Endothelial cell of hepatic sinusoid (primary cell): ENCODE results near the gene P2RX5.
"Not testable (repeated sequence)": the region's sequence is repeated elsewhere in the genome, so short reads cannot be mapped to it uniquely, and the experiment has no call there.

Experiments used
- in situ Hi-C: cut with HindIII; loops from 2 replicates; pipeline ENCODE4 v1.10.0; 2017; ENCODE audit warnings: low sequenced_read_pairs

P2RX5 gene, protein sequence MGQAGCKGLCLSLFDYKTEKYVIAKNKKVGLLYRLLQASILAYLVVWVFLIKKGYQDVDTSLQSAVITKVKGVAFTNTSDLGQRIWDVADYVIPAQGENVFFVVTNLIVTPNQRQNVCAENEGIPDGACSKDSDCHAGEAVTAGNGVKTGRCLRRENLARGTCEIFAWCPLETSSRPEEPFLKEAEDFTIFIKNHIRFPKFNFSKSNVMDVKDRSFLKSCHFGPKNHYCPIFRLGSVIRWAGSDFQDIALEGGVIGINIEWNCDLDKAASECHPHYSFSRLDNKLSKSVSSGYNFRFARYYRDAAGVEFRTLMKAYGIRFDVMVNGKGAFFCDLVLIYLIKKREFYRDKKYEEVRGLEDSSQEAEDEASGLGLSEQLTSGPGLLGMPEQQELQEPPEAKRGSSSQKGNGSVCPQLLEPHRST

DNA sequence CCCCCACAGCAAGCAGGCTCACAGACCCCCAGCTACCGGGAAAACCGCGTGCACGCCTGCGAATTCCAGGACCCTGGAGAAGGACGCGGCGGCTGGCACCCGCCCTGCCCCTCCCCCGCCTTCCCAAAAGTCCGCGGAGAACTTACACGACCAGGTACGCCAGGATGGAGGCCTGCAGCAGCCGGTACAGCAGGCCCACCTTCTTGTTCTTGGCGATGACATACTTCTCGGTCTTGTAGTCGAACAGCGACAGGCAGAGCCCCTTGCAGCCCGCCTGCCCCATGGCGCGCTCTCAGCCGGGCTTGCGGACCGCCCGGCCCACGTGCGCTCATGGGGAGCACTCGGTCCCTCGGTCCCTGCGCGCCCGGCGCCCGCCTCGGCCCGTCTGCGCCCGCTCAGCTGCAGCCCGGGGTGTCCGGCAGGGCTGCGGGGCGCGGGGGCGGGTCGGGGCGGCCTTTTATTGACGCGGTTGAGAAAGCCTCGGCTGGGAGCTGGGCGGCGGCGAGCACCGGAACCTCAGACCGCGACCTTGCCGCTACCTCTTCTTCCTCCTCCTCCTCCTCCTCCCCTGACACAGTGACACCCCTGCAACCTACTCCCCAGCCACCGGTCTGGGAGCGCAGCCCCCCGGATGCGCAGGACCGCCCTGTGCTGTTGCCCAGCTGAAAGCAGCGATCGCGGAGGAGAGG, at the start of gene P2RX5:
Gene P2RX5, minus strand, starts transcription at position 433 of the 689 bp plus-strand sequence. Its CDS starts 150 bp downstream, at position 283.
- in situ Hi-C loops, result loop anchor here (10.0 kb wide), 1 partner anchor 69 kb away; no protein-coding TSS in a partner anchor

DNA sequence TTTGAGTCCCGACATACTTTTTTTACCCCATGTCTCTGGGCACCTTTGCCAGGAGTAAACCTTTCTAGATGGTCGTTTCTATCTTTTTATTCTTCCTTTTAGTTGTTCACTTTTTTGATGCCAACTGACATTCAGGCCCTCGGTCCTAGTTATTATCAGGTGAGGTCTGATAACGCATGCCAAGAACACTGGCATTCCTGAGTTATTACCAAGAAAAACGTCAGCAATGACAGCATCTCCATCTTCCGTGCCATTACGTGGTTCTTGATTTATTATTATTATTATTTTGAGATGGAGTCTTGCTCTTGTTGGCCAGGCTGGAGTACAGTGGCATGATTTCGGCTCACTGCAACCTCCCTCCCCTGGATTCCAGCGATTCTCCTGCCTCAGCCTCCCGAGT, 49.1 kb upstream of the P2RX5 start:
- in situ Hi-C loops, result no loop called here

DNA sequence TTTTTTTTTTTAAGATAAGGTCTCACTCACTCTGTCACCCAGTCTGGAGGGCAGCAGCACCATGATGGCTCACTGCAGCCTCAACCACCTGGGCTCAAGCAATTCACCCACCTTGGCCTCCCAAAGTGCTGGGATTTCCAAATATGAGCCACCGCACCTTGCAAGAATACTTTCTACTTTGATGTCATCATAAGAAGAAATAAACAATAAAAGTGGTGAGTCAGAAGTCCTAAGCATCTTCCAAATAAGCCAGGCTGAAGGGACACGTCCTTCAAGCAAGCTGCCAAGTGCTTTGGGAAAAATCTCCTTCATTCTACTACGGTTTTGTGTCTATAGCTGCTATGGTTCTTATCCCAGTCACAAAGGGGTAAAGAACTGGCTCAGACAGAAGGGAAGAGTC, 48.1 kb upstream of the P2RX5 start:
- in situ Hi-C loops, result loop anchor here (5.0 kb wide), 1 partner anchor 58 kb away; the partner anchor contains the start of gene ITGAE

DNA sequence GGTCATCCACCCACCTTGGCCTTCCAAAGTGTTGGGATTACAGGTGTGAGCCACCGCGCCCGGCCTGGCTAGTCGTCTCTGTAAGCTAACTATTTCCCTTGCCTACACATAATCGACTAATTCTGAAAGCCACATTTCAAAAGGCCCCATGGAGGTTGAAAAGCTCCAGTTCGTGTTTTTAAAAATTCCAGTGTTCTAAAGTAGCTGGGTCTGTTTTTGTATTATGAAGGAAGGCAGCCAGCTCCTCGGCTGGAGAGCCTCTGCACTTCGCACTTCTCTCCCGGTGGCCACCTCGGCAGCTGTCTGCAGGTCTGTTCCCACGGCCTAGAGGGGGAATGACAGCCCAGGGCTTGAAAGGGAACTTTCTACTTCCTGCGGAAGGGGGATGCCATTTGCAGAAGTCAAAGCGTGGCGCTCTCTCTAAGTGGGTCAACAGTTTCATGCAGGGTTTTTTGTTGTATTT, 44.7 kb upstream of the P2RX5 start:
- in situ Hi-C loops, result loop anchor here (5.0 kb wide), 1 partner anchor 62 kb away; the partner anchor contains the start of gene ITGAE

DNA sequence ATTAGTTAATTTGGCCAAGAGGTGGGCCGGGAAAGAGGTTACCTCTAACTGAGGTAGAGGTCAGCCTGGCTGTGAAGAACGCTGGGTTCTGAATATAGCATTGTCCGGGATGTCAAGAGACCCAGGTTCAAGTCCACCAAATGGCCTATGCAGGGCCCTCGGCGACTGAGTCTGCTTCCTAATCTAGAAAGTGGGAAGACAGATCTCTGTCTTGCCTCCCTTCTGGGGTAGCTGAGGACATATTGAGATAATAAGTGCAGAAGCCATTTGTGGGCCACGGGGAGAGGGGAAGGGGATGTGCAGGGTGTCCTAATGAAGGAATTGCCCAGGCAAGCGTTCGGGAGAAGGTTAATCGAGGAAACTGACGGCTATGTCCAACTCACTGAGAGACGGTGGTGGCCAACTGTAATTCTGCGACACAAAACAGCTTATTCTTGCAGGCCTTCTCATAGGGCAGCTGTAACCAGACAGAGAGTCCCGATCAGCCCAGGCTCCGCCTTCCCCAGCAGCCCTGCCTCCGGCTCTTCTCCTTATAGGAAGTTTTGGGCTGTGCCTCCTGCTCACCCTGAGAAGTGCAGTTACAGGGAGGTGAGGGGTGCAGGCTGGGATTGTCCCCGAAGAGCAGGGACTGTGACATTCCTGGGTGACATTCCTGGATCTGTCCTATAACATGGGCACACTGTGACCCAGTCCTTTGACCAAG, 43.6 kb upstream of the P2RX5 start:
- in situ Hi-C loops, result loop anchor here (5.0 kb wide), 1 partner anchor 63 kb away; the partner anchor contains the start of gene ITGAE

DNA sequence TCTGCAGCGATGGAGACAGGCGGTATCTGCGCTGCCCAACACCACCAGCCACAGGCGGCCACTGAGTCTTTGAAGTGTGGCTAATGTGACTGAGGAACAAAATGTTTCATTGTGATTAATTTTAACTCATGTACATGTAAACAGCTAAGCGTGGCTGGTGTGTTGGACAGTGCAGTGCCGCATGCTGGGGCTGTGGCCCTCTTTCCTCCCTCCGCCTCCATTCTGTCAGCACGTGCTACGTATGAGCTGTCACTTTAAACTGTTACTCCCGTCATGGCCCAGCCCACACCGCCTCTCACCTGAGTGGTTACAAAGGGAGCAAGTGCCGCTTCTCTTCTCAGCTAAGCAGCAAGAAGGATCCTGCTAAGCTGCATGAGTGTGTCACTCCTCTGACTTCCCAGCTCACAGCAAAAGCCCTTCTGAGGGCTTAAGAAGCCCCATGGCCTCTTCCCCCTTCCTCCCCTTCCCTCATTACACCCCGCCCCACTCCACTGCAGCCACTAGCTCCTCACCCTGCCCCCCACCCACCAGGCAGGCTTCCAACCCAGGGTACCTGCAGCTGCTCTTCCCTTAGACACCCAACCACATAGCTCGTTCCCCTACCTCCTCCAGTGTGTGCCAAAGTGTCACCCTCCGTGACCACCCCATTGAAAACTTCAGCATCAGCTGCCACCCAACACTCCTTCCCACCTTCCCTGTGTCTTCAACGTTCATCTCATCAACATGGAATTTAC, 42.8 kb upstream of the P2RX5 start:
- in situ Hi-C loops, result no loop called here

DNA sequence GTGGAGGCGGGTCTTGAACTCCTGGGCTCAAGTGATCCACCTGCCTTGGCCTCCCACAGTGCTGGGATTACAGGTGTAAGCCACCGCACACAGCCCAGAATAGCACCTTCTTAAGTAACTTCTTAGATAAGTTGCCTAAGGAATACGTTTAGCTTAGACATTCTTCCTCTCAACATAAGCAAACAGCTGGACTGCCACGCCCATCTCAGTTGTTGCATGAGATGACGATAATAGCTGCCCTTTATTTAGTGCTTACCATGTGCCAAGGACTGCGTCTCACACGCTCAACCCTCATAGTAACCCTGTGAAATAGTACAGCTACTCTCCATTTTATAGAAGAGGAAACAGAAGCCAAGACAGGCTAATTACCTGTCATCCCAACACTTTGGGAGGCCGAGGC, 39.6 kb upstream of the P2RX5 start:
- in situ Hi-C loops, result no loop called here

DNA sequence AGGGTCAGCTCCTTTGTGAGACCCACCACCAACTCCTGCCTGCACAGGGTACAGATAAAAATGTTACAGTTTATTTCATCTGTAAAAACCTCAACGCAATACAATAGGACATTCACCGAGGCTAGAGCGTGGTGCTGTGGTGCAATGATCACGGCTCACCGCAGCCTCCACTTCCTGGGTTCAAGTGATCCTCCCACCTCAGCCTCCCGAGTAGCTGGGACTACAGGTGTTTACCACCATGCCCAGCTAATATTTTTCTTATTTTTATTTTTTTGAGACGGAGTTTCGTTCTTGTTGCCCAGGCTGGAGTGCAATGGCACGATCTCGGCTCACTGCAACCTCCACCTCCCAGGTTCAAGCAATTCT, 38.9 kb upstream of the P2RX5 start:
- in situ Hi-C loops, result not testable (repeated sequence)

DNA sequence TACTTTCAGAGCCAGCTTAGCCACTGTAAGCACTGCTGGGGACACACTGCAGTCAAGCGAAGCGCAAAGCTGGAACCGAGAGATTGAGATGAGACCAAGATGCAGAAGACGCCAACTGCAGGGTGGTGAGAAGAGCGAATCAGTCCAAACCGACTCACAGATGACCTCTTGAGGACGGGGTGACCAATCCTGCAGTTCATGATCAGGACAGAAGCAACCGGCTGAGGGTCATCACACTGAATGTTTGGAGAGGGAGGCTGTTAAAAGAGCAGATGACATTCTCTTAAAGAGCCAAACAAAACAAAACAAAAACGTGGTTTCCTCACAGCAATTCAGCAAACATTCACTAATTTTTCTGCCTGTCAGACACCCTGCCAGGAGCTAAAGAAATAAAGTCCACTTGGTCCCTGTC, 36.3 kb upstream of the P2RX5 start:
- in situ Hi-C loops, result no loop called here

DNA sequence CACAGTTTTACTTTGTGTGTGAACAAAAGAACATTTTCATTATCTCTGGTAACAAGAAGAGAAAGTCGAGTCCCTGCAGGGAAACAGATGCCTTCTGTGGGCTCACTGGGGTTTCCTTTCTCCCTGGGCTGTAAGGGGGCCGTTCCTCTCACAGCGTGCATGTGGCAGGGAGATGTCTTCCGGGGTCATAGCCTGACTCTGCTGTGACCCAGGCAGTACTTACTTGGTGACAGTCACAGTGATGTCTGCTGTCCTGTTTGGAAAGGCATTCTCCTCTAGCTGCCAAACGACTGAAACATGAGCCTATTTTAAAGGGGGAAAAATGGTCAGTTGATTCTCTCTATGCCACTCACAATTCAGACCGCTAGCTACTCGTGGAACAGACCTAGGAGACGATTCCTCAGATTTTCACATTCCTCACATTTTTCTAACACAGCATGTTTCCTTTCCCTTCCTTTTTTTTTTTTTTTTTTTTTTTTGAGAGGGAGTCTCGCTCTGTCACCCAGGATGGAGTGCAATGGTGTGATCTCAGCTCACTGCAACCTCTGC, 35.0 kb upstream of the P2RX5 start:
- in situ Hi-C loops, result no loop called here

DNA sequence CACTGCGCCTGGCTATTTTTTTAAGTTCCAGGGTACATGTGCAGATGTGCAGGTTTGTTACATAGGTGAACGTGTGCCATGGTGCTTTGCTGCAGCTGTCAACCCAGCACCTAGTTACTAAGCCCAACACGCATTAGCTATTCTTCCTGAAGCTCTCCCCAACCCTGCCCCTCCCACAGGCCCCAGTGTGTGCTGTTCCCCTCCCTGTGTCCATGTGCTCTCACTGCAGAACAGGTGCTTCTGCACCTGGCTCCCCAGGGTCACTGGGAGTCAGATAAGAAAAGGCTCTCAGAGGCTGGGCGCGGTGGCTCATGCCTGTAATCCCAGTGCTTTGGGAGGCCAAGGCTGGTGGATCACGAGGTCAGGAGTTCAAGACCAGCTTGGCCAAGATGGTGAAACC, 33.9 kb upstream of the P2RX5 start:
- in situ Hi-C loops, result no loop called here

DNA sequence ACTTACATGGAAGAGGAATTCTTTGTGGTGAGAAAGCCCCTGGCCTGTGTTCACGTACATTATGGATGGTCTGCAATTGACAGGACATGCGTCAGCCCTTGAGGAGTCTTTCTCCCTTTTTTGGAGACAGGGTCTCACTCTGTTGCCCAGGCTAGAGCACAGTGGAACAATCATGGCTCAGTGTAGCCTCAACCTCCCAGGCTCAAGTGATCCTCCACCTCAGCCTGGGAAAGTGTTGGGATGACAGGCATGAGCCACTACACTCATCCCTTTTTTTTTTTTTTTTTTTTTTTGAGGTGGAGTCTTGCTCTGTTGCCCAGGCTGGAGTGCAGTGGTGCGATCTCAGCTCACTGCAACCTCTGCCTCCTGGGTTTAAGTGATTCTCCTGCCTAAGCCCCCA, 32.1 kb upstream of the P2RX5 start:
- in situ Hi-C loops, result not testable (repeated sequence)

DNA sequence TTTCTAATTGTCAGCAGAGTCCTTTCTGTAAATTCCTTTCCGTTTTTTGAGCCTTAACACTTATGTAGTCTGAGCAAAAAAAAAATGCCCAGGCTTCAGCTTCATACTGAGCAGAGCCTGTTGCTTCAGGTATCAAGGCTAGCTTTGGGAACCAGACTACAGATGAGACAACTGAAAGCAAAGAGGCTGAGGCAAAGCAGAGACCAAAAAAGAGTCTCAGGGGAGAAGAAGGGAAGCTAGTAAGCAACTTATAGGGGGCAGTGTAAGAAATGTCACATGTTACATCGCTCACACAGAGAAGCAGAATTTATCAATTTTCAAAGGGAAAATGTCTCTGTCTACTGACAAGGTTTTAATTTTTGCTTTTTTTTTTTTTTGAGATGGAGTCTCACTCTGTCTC, 31.1 kb upstream of the P2RX5 start:
- in situ Hi-C loops, result no loop called here

DNA sequence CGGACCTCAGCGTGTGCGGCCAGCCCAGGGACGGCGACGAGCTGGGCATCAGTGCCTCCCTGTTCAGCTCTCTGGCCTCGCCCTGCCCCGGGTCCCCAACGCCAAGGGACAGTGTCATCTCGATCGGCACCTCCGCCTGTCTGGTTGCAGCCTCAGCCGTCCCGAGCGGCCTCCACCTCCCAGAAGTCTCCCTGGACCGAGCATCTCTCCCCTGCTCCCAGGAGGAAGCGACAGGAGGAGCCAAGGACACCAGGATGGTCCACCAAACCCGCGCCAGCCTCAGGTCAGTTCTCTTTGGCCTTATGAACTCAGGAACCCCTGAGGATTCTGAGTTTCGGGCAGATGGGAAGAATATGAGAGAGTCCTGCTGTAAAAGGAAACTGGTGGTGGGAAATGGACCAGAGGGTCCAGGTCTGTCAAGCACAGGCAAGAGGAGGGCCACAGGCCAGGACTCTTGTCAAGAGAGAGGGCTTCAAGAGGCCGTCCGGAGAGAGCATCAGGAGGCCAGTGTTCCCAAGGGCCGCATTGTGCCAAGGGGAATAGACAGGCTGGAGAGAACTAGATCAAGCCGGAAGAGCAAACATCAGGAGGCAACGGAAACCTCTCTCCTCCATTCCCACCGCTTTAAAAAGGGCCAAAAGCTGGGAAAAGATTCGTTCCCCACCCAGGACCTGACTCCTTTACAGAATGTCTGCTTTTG, 28.6 kb upstream of the P2RX5 start:
- in situ Hi-C loops, result no loop called here

DNA sequence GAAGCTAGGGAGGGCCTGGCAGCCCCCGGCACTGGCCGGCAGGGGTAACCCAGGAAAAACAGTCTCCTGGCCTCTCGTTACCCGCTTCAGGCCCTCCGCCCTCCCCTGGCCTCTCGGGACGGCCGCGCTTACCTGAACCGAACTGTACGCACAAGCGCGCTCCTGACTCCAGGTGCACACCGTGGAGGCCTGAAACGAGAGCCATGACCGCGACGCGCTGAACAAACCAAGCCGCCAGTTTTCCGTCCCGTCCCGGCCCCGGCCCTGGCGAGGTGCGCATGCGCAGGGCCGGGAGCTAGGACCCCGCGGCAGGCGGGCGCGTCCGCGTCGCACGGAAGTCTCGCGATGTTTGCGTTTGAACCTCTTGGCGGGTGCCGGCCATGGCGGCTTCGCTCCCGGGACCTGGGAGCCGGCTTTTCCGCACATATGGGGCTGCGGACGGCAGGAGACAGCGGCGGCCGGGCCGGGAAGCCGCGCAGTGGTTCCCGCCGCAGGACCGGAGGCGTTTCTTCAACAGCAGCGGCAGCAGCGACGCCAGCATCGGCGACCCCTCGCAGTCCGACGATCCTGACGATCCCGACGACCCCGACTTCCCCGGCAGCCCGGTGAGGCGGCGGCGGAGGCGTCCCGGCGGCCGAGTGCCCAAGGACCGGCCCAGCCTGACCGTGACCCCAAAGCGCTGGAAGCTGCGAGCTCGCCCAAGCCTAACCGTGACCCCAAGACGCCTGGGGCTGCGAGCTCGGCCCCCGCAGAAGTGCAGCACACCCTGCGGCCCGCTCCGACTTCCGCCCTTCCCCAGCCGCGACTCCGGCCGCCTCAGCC, 27.8 kb upstream of the P2RX5 start, which contains the start of gene HASPIN:
Gene HASPIN, plus strand, starts transcription at position 348 of the 822 bp plus-strand sequence. Its CDS starts 33 bp downstream, at position 381.
- in situ Hi-C loops, result no loop called here

DNA sequence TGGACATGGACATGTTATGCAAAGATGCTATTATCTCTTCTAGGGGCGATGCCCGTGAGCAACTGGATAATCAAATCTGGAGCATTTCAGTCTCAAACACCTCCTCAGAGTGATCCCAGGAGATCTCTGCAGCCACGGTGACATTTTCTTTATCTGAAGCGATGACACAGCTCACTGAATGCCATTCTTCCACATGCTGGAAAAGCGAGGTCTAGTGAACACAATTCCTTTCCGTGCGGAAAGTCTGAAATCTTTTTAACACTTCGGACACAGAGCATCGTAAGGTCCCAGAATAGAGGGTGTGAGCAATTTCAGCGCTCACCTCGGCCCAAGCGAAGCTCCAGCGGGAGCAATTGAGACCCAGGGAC, 27.2 kb upstream of the P2RX5 start:
- in situ Hi-C loops, result no loop called here

DNA sequence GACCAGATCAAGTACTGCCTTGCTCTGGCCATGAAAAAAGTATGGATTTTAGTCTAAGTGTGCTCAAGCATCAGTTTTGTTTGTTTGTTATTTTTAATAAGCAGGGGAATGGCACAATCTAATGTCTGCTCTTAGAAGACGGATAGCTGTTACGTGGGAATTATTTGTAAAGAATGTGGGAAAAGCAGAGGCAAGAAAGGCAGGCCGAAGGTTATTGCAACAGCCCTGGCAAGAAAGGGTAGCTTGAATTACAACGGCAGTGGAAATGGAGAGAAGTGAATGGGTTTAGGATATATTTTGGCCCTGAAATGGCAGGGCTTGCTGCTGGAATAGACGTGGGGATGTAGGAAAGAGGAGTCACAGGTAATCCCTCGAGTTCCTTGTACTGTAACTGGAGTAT, 26.8 kb upstream of the P2RX5 start:
- in situ Hi-C loops, result no loop called here

DNA sequence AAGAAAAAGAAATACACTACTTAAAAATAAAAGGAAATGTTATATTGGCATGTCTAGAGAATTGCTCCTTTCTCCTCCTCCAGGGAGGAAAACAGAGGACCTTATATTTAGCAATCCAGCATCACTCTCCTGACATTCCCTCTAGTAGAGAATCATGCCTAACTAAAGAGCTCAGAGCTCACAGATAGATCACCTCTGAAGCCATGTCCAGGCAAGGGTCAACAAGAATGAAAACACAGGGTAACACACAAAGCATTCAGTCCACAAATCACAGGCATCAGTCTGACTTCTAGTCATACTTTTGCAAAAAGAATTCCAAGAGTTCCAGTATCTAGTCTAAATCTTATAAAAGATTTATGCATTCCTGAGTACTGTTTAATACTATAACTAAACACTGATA, 23.3 kb upstream of the P2RX5 start:
- in situ Hi-C loops, result no loop called here

DNA sequence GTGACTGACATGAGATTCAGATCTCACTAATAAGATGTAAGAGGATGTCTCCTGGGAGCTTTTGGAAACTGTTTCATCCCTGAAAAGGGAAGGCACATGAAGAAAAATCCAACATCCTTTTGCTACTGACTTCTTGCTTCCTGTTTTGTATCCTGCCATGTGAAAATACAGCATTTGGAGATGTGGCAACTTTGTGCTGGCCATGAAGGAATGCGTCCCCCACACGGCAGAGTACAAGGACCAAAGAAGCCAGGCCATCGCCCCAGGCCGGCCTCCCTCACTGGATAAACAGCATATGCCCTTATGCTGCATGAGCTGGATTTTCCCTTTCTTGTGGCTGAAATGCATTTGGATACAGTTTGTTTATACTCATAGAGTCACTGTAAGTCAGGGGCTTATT, 22.2 kb upstream of the P2RX5 start:
- in situ Hi-C loops, result no loop called here
